Left renal cortex interstitium (tissue), 4 donors: Measurements from ENCODE around the gene GJA3. TPM values are rescaled to one million over a fixed set of nuclear protein-coding genes. Genes with fewer than 3 reads are reported as not detected.
"Not testable (repeated sequence)": the region's sequence is repeated elsewhere in the genome, so short reads cannot be mapped to it uniquely, and the experiment has no call there.

Experiments used
- DNase-seq, 4 donors: peaks; one replicate each; pipeline ENCODE4 v3.0.0-alpha.2; 2013; ENCODE audit warnings: low read depth in 4 of 4, low spot score in 2 of 4, missing footprints in 1 of 4
- polyA plus RNA-seq, 4 donors: library from polyadenylated mRNA; unstranded; fragments of 120-200 nt; gene quantifications; one replicate each; pipeline ENCODE4 v1.2.1, GENCODE V29; 2013; ENCODE audit not compliant: insufficient read length in 4 of 4

The GJA3 gene
- polyA plus RNA-seq, 4 donors: 11.4 to 13.9 (median 12.8) TPM

GRCh38 chr13:20153290-20153689 is 7.6 kb downstream of the GJA3 start:
- not testable (repeated sequence) for DNase-seq

DNA sequence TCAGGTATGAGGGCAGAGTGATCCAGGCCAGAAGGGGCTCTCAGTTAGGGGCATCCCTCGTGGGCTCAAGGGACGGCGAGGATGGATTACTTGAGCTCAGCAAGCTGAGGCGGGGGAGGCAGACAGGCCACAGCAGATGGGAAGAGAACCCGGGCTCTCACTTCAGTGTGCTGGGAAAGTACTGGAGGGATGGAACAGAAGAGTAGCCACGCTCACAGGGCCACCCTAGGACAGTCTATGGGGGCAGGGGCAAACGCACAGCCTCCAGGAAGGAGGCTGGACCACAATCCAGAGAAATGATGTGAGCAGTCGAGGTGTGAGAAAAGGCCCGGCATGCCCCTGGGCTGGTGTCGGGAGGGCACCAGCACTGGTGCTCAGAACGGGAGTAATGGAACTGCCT is 9.2 kb downstream of the GJA3 start:
- no peak for DNase-seq

DNA sequence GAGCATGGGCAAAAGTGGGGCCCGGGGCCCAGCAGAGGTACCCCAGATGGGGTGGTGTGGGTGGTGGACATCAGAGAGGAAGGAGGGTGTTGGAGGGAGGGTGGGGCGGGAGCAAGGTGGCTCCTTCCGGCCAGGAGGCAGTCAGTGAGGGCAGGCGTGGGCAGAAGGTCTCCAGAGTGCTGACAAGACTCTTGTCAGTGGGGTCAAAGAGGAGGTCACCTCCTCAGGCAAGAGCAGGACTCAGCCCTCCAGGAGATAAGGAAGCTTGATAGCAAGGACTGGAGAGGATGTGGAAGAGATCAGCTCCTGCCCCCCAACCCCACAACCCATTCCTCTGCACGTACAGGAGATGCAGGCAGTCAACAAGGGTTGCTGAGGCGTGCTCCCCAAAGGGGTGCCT is 9.8 kb downstream of the GJA3 start:
- no peak for DNase-seq

GRCh38 chr13:20150561-20150960 is 10.3 kb downstream of the GJA3 start:
- no peak for DNase-seq

DNA sequence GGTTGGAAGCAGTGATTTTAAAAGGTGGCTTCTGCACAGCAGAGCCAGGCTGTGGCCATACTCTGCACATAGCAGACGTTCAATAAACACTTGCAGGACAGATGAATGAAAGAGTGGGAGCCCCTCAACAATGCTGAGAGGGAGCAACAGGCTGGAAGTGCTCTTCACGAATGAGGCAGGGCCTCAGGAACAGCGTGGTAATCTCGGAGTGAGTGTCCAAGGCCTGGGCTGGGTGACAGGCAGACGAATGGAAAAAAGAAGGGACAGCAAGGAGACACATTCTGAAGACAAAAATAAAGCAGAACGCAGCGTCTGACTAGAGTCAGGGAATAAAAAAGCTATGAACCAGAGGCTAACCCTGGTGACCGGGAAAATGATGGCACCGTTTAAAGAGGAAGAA is 11.1 kb downstream of the GJA3 start:
- no peak for DNase-seq

- DNase-seq: no peak
Observed at GRCh38 chr13:20148501-20149183, 12.2 kb downstream of the GJA3 start.

- no peak for DNase-seq
Observed at GRCh38 chr13:20146381-20146780, 14.5 kb downstream of the GJA3 start.

GRCh38 chr13:20145521-20145920 is 15.3 kb downstream of the GJA3 start:
- no peak for DNase-seq

DNA sequence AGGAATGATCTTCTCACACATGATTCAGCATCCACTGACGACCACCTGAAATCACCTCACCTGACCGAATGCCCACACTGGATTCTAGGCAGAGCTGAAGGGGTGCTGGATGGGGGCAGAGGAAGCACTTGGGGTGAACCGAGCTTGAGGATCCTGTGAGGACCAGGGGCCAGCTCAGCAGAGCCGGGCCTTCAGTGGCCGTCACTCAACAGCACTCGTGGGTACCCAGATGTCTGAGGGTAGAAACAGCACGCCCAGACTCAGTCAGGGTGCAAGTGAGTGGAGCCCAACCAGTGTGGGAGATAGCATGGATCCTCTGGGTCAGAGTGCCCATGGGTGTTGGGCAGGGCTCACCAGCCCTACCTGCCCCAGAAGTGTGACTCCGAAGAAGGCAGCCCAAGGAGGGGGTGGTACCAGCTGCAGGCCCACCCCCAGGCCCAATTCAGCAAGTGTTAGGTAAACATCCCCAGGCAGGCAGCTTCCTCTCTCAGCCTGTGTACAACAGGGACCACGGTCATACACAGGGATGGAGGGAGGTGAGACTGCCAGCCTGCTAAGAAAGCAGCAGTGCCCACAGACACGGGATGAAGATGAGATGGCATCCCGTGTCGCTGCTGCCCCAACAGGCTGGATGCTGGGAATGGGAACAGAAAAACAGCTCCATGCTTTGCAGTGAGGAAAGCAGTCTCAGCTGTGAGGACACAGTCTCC is 16.6 kb downstream of the GJA3 start:
- no peak for DNase-seq

DNA sequence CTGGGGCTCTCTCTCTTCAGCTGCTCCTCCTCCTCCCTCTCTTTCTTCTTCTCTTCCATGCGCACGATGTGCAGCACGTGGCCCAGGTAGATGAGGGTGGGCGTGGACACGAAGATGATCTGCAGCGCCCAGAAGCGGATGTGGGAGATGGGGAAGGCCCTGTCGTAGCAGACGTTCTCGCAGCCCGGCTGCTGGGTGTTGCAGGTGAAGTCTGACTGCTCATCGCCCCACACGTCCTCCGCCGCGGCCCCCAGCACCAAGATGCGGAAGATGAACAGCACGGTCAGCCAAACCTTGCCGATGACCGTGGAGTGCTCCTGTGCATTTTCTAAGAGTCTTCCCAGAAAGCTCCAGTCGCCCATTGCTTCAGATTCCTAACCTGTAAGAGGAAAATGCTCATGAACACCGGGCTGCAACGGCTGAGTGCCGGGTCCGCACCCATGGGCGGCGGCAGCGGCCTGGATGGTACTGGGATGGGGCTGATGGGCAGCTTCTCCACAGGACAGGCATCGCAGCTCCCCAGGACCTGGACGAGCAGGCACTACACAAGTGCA is 17.8 kb downstream of the GJA3 start:
- no peak for DNase-seq

GRCh38 chr13:20142023-20142926 is 18.6 kb downstream of the GJA3 start:
- DNase-seq: no peak

- no peak for DNase-seq
Observed at GRCh38 chr13:20141238-20142022, 19.4 kb downstream of the GJA3 start.

- no peak for DNase-seq
Observed at GRCh38 chr13:20140487-20140886, 20.4 kb downstream of the GJA3 start.

- no peak for DNase-seq
Observed at GRCh38 chr13:20137875-20138274, 23.0 kb downstream of the GJA3 start.

DNA sequence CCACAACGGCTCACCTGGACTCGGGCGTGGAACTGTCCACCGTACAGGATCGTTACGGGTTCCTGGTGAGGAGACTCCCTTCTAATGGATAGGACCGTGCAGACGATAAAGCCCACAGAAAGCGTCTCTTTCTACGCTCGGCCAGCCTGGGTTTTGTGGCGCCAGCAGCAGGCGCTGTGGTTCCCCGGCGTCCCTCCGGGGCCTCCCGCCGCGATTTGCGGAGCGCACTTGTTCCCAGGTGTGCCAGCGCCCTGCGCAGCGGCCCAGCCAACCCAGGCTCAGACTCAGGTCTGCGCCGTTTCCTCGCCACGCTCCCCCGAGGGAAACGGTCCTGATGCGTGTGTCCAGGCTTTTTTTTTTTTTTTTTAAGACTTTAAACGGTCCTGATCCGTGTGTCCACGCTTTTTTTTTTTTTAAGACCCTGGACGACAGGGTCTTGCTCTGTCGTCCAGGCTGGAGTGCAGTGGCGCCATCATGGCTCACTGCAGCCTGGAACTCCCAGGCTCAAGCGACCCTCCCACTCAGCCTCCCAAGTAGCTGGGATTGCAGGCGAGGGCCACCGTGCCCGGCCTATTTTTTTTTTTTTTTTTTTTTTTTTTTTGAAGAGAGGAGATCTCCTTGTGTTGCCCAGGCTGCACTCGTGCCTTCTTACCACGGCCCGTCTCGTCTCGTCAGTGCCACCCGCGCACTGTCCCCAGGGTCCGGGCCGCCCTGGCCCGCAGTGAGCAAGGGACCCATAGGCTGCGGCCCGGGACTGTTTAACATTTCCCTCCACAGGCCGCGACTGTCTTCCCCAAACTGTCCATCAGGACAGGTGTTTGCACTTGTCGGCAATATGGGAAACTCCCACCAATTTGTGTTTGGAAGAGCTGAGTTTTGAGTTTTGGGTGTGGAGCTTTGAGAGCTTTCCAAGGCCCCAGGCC is 23.8 kb downstream of the GJA3 start:
- no peak for DNase-seq

DNA sequence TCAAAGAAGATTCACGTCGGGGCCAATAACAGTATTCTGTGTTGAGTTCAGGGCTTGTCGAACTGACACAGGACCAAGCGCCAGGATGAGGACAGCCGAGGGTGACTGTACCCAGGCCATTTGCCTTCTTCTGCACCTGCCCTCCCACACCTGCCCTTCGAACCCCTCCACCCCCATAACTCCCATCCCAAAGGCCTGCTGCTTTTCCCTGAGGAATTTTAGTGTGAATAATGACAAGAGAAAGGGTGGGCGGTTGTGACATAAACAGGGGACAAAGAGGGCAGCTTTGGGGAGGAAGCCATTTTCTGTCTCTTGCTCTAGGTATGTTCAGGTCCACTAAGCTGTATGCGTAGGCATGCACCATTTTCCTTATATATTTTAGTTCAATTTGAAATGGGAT is 26.1 kb downstream of the GJA3 start:
- no peak for DNase-seq

DNA sequence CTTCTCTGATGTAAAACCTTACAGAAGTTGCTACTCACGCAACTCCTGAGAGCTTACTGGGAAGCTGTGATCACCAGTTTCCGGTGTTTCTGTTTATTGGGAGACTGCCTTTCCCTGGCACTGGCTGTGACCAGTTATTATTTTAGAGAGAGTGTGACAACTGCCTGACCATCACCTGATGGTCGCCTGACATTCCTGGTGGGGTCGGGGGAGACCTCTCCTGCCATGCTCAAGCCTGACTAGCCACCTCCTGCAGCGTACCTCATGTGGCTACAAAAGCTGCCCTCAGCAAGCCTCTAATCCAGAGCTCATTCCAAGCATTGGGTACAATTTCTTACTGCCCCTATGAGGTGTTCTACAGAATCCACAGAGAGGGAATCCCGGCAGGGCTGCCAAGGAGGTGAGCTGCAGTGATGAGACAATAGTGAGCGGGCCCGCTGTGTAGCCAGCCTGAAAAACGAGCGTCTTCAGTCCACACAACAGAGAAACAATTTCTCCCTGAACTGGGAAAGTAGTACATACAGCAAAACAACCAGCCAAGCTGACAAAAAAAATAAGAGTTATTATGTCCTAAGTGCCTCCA is 28.7 kb downstream of the GJA3 start:
- no peak for DNase-seq

- DNase-seq: no peak
Observed at GRCh38 chr13:20131057-20131832, 29.6 kb downstream of the GJA3 start.
